GM18498 (cell line): ENCODE measurements around the gene PROSER2.

ENCODE experiments used
- ATAC-seq: cut with Tn5 transposase; IDR thresholded peaks from one replicate; pipeline ENCODE4 v1.9.1; 2021; ENCODE audit warnings: mild to moderate bottlenecking, moderate library complexity; ENCODE audit not compliant: unreplicated experiment

The PROSER2 gene

GRCh38 chr10:11804336-11804735 lies 18.8 kb upstream of the PROSER2 start:
- ATAC-seq = no peak

- ATAC-seq = no peak
These were observed 17.4 kb upstream of the PROSER2 start for GRCh38 chr10:11805792-11806191.

- ATAC-seq = no peak
These were observed 16.4 kb upstream of the PROSER2 start for GRCh38 chr10:11806706-11807105.

- no peak for ATAC-seq
These were observed 14.3 kb upstream of the PROSER2 start for GRCh38 chr10:11808808-11809207.

- ATAC-seq = no peak
These were observed 12.8 kb upstream of the PROSER2 start for GRCh38 chr10:11810313-11810766.

GRCh38 chr10:11810973-11811372 lies 12.2 kb upstream of the PROSER2 start:
- no peak for ATAC-seq

GRCh38 chr10:11813177-11813576 lies 10.0 kb upstream of the PROSER2 start:
- no peak for ATAC-seq

- ATAC-seq = no peak
These were observed 9.1 kb upstream of the PROSER2 start for GRCh38 chr10:11813855-11814567.

GRCh38 chr10:11819027-11819426 lies 4.1 kb upstream of the PROSER2 start:
- ATAC-seq = no peak

- no peak for ATAC-seq
These were observed 965 bp upstream of the PROSER2 start for GRCh38 chr10:11822026-11822756.

GRCh38 chr10:11822809-11823121 lies 391 bp upstream of the PROSER2 start:
- no peak for ATAC-seq

- ATAC-seq = no peak
These were observed 812 bp downstream of the PROSER2 start for GRCh38 chr10:11823989-11824346.

GRCh38 chr10:11824376-11824775 lies 1.2 kb downstream of the PROSER2 start:
- no peak for ATAC-seq

GRCh38 chr10:11824825-11825224 lies 1.7 kb downstream of the PROSER2 start:
- ATAC-seq = no peak

- ATAC-seq = no peak
These were observed 2.7 kb downstream of the PROSER2 start for GRCh38 chr10:11825796-11826414.

GRCh38 chr10:11827006-11827405 lies 3.9 kb downstream of the PROSER2 start:
- no peak for ATAC-seq

GRCh38 chr10:11827414-11827813 lies 4.3 kb downstream of the PROSER2 start:
- ATAC-seq = no peak

GRCh38 chr10:11828682-11829284 lies 5.6 kb downstream of the PROSER2 start:
- no peak for ATAC-seq

GRCh38 chr10:11830836-11831519 lies 7.8 kb downstream of the PROSER2 start:
- ATAC-seq = no peak

GRCh38 chr10:11831520-11831951 lies 8.4 kb downstream of the PROSER2 start:
- no peak for ATAC-seq

- no peak for ATAC-seq
These were observed 8.9 kb downstream of the PROSER2 start for GRCh38 chr10:11832042-11832441.
